GM19397 (cell line): ENCODE measurements around the gene CDYL.

ENCODE experiments used
- ATAC-seq: cut with Tn5 transposase; IDR thresholded peaks from one replicate; pipeline ENCODE4 v1.9.1; 2021; ENCODE audit warnings: mild to moderate bottlenecking, moderate library complexity; ENCODE audit not compliant: unreplicated experiment

CDYL gene

GRCh38 chr6:4872841-4873240 is 96.6 kb downstream of the CDYL start:
- ATAC-seq, result no peak

- ATAC-seq, result no peak
Observed at GRCh38 chr6:4873928-4874327, 97.7 kb downstream of the CDYL start.

GRCh38 chr6:4879741-4880275 is 103.6 kb downstream of the CDYL start:
- ATAC-seq, result peak; percentile 71

GRCh38 chr6:4880363-4880762 is 104.2 kb downstream of the CDYL start:
- ATAC-seq, result no peak

GRCh38 chr6:4883298-4883697 is 107.1 kb downstream of the CDYL start:
- no peak for ATAC-seq

- ATAC-seq, result no peak
Observed at GRCh38 chr6:4884646-4885340, 108.6 kb downstream of the CDYL start.

- no peak for ATAC-seq
Observed at GRCh38 chr6:4885341-4885933, 109.2 kb downstream of the CDYL start.

GRCh38 chr6:4888841-4889240 is 112.6 kb downstream of the CDYL start:
- ATAC-seq, result no peak

- ATAC-seq, result no peak
Observed at GRCh38 chr6:4889701-4890100, 113.5 kb downstream of the CDYL start.

- ATAC-seq, result no peak
Observed at GRCh38 chr6:4890191-4890590, 114.0 kb downstream of the CDYL start.

GRCh38 chr6:4890627-4891026 is 114.4 kb downstream of the CDYL start:
- ATAC-seq, result no peak

- ATAC-seq, result no peak
Observed at GRCh38 chr6:4891141-4891540, 114.9 kb downstream of the CDYL start.

GRCh38 chr6:4892785-4893485 is 116.7 kb downstream of the CDYL start:
- ATAC-seq, result no peak

- ATAC-seq, result no peak
Observed at GRCh38 chr6:4894049-4894448, 117.8 kb downstream of the CDYL start.

GRCh38 chr6:4895971-4896370 is 119.8 kb downstream of the CDYL start:
- no peak for ATAC-seq

- ATAC-seq, result no peak
Observed at GRCh38 chr6:4896401-4896800, 120.2 kb downstream of the CDYL start.

- no peak for ATAC-seq
Observed at GRCh38 chr6:4899249-4900034, 123.2 kb downstream of the CDYL start.

- no peak for ATAC-seq
Observed at GRCh38 chr6:4901386-4902061, 125.3 kb downstream of the CDYL start.

GRCh38 chr6:4902363-4902762 is 126.2 kb downstream of the CDYL start:
- no peak for ATAC-seq

- ATAC-seq, result no peak
Observed at GRCh38 chr6:4903121-4903520, 126.9 kb downstream of the CDYL start.
